Left lung (tissue), 10 donors: ENCODE data around the gene OPA3. TPM values are rescaled to one million over a fixed set of nuclear protein-coding genes. Genes with fewer than 3 reads are reported as not detected.

Experiments used
- ATAC-seq: fragments of 200-7000 bp; cut with Tn5 transposase; one replicate; pipeline ENCODE4 v1.9.1; 2020; ENCODE audit warnings: moderate library complexity
- DNase-seq, 4 donors: peaks; one replicate each; pipeline ENCODE4 v3.0.0-alpha.2; 2013 to 2020
- H3K27ac ChIP-seq, 2 donors: fragments of 200-600 bp; sonication (generic) in 1 of 2; one replicate each; pipeline versions ENCODE4 v1.5.0 to v1.8.0; 2020 to 2021
- H3K27me3 ChIP-seq, 2 donors: fragments of 200-600 bp; sonication (generic) in 1 of 2; one replicate each; pipeline versions ENCODE4 v1.5.0 to v1.8.0; 2020 to 2021
- H3K36me3 ChIP-seq, 2 donors: fragments of 200-600 bp; sonication (generic) in 1 of 2; one replicate each; pipeline versions ENCODE4 v1.5.0 to v1.8.0; 2020 to 2021
- H3K4me1 ChIP-seq, 2 donors: fragments of 200-600 bp; one replicate each; pipeline ENCODE4 v1.8.0; 2021
- H3K4me3 ChIP-seq, 2 donors: fragments of 200-600 bp; sonication (generic) in 1 of 2; one replicate each; pipeline versions ENCODE4 v1.5.0 to v1.8.0; 2020 to 2021; ENCODE audit warnings: mild to moderate bottlenecking in 1 of 2
- H3K9me3 ChIP-seq, 2 donors: fragments of 200-600 bp; sonication (generic) in 1 of 2; one replicate each; pipeline versions ENCODE4 v1.5.0 to v1.8.0; 2020 to 2021
- intact Hi-C, 2 donors: fragments of 100-400 bp; cut with DNase I; formaldehyde crosslinking; loops; one replicate each; pipeline versions ENCODE4 v1.11.2 to v1.14.2; 2022
- polyA plus RNA-seq, 6 donors: library from polyadenylated mRNA; unstranded; fragments of 120-200 nt; gene quantifications; one replicate each; pipeline ENCODE4 v1.2.1, GENCODE V29; 2013; ENCODE audit not compliant: insufficient read length in 6 of 6
- total RNA-seq, 2 donors: library from RNA; stranded (reverse); fragmentation: NEBNext Ultra II Directional; extraction: Animal tissue kit (Norgen Biotek cat#: 25700); gene quantifications; one replicate each; pipeline ENCODE4 v1.2.1, GENCODE V29; 2021
- TF ChIP-seq, protein P1 (sequence below), 2 donors: fragments of 200-600 bp; sonication (generic) in 1 of 2; IDR thresholded peaks; one replicate each; pipeline versions ENCODE4 v1.5.0 to v1.8.0; 2021; ENCODE audit warnings: antibody characterized with exemption in 2 of 2
- donor health status: DM: no; HTN: yes; CAD: no.
- donor health status: DM: no; HTN: no; CAD: no.

The OPA3 gene
- total and polyA plus RNA-seq, 8 donors, result 4.8 to 17.9 (median 7.2) TPM

- Histone ChIP-seq H3K36me3 (peaks cover 0 to 74% of the 10 kb centered on the region in 2 donors), H3K4me1 (peaks cover 2 to 69% of the 10 kb centered on the region in 2 donors), H3K4me3 (no peak overlapping the region), H3K27me3 (peaks cover 0 to 17% of the 10 kb centered on the region in 2 donors), H3K9me3 (no peaks in the 10 kb centered on the region), H3K27ac (peak overlapping the region in 1 of 2 donors; percentile 13)
- DNase-seq (no peak), ATAC-seq (no peak)
- intact Hi-C loops, result no loop called here
- TF ChIP-seq, protein P1, sequence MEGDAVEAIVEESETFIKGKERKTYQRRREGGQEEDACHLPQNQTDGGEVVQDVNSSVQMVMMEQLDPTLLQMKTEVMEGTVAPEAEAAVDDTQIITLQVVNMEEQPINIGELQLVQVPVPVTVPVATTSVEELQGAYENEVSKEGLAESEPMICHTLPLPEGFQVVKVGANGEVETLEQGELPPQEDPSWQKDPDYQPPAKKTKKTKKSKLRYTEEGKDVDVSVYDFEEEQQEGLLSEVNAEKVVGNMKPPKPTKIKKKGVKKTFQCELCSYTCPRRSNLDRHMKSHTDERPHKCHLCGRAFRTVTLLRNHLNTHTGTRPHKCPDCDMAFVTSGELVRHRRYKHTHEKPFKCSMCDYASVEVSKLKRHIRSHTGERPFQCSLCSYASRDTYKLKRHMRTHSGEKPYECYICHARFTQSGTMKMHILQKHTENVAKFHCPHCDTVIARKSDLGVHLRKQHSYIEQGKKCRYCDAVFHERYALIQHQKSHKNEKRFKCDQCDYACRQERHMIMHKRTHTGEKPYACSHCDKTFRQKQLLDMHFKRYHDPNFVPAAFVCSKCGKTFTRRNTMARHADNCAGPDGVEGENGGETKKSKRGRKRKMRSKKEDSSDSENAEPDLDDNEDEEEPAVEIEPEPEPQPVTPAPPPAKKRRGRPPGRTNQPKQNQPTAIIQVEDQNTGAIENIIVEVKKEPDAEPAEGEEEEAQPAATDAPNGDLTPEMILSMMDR (IDR thresholded peaks at IDR 0.05), result no peak
These were observed 57.6 kb downstream of the OPA3 start for GRCh38 chr19:45526971-45527370.

GRCh38 chr19:45526143-45526542 lies 58.5 kb downstream of the OPA3 start:
- Histone ChIP-seq H3K27me3 (peaks cover 0 to 17% of the 10 kb centered on the region in 2 donors), H3K4me1 (peaks cover 2 to 75% of the 10 kb centered on the region in 2 donors), H3K27ac (peak overlapping the region in 1 of 2 donors; percentile 13), H3K9me3 (no peaks in the 10 kb centered on the region), H3K4me3 (no peak overlapping the region), H3K36me3 (peaks cover 0 to 82% of the 10 kb centered on the region in 2 donors)
- DNase-seq (peak in 2 of 4 donors; percentile 53 to 85), ATAC-seq (peak; percentile 15)
- TF ChIP-seq, protein P1 (IDR thresholded peaks at IDR 0.05), result no peak
- intact Hi-C loops, result no loop called here

DNA sequence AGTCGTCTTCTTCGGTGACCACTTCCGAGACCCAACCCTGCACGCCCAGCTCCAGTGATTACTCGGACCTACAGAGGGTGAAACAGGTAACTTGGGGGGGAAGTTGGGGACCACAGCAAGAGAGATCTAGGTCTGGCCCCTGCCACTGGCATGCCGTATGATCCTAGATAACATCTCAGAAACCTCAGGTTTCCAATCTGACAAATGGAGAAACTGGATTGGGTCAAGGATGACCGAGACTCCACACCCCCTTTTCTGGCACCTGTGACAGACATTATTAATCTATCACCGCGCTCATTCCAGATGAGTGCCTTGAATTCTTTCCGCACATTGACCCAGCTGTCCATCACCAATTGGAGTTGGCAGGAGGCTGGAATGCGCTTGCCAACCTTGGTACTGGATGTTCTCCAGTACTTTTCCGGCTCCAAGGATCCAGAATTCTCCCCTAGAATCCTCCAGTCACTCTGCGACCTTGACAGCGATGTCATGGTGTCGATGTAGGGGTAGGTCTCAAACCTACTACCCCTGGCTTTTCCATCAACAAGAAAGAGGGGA lies 60.0 kb downstream of the OPA3 start:
- Histone ChIP-seq H3K9me3 (no peaks in the 10 kb centered on the region), H3K4me3 (no peak overlapping the region), H3K27ac (no peak overlapping the region), H3K36me3 (peaks cover 0 to 97% of the 10 kb centered on the region in 2 donors), H3K27me3 (peaks cover 0 to 9% of the 10 kb centered on the region in 2 donors), H3K4me1 (peaks cover 2 to 86% of the 10 kb centered on the region in 2 donors)
- ATAC-seq (no peak), DNase-seq (no peak)
- intact Hi-C loops, result loop anchor here in 1 of 2 donors (5.0 kb wide), 1 partner anchor 118 kb away; no protein-coding TSS in a partner anchor
- TF ChIP-seq, protein P1 (IDR thresholded peaks at IDR 0.05), result no peak

- peaks cover 0 to 98% of the 10 kb centered on the region in 2 donors for H3K36me3 ChIP-seq
- ATAC-seq, result peak; percentile 95
- peak overlapping the region in 1 of 2 donors; percentile 53 for H3K27ac ChIP-seq
- H3K27me3 ChIP-seq, result no peaks in the 10 kb centered on the region
- TF ChIP-seq, protein P1 (IDR thresholded peaks at IDR 0.05), result peak; percentile 81 to 87
- intact Hi-C loops, result loop anchor here in 1 of 2 donors (5.0 kb wide), 1 partner anchor 119 kb away; no protein-coding TSS in a partner anchor
- H3K4me1 ChIP-seq, result peaks cover 2 to 77% of the 10 kb centered on the region in 2 donors
- H3K4me3 ChIP-seq, result no peak overlapping the region
- peak; percentile 74 to 89 (median 80) for DNase-seq
- H3K9me3 ChIP-seq, result no peaks in the 10 kb centered on the region
These were observed 60.9 kb downstream of the OPA3 start for GRCh38 chr19:45523642-45524256.
